HG02678 (cell line): ENCODE data around the gene TCHHL1.
A peak's percentile ranks its signal among the peaks of the same experiment; 100 is the strongest.
"Not testable (repeated sequence)": the region's sequence is repeated elsewhere in the genome, so short reads cannot be mapped to it uniquely, and the experiment has no call there.

Experiments
- ATAC-seq: cut with Tn5 transposase; IDR thresholded peaks from one replicate; pipeline ENCODE4 v1.9.1; 2021; ENCODE audit warnings: mild to moderate bottlenecking, moderate library complexity; ENCODE audit not compliant: unreplicated experiment

Gene TCHHL1

DNA sequence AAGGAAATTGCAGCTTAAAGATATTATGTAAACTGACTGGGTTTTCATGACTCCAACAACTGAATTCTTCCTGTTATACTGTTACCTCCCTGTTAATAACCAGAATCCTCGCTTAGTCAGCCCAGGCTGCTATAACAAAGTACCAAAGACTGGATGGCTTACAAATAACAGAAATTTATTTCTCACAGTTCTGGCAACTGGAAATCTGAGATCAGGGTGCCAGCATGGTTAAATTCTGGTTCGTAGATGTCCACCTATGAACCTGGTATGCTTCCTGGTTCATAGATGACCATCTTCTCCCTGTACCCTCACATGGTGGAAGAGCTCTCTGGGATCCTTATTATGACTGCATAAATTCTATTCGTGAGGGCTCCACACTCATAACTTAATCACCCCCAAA is 8.1 kb upstream of the TCHHL1 start:
- no peak for ATAC-seq

DNA sequence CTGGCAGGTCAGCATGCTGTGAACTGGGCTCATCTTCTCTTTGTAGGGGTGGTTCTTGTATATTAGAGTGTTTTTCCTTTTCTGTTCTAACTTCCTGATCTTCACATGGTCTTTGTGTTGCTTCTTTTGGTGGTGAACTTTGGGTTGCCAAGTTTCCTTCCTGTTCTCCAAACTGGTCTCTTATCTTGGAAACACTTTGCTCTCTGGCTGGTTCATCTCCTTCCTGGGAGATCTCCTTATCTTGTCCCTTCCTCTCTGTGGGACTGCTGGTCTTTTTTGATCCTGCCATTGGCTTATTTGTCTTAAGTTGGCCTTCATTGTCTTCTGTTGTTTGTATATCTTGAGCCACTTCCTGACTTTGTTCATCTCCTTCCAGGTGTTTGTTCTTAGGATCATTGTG is 2.1 kb downstream of the TCHHL1 start:
- no peak for ATAC-seq

DNA sequence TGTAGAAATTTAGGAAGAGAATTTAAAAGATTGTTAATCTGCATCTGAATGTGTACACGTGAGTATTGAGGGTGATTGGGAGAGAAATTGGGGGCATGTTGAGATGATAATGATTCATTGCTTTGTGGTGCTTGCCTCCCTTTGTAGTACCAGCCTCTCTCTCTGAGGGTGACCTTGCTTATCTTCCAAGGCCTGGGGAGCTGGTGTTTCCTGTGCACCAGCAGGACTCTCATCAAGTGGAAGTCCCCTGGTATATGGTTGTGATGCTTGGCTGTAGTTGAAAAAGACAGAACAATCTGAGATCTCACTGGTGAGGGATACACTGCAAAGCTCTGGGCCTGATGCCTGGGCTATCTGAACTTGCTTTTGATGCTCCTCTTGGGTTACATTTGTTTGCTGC is 4.0 kb downstream of the TCHHL1 start:
- no peak for ATAC-seq

- not testable (repeated sequence) for ATAC-seq
These were observed 7.8 kb downstream of the TCHHL1 start for GRCh38 chr1:152081026-152081425.

GRCh38 chr1:152080494-152080893 is 8.4 kb downstream of the TCHHL1 start:
- ATAC-seq: not testable (repeated sequence)

- ATAC-seq: no peak
These were observed 9.9 kb downstream of the TCHHL1 start for GRCh38 chr1:152078831-152079441.

DNA sequence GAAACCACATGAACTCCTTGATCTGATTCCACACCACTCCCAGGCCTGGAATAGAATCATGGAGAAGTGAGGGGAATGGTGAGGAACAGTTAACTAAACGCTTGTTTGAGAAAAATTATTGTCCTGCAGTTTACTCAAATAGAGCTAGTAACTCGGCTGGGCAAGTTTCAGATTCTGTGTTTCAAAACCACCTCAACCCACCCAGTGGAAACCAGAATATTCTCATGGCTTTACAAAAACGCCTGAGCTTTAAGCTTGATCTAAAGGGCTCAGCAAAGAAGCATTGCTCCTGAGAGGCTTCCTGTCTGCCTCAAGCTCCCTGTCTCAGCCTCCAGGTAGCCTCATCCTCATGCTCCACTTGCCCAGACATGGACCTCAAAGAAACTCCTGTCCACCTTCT is 16.6 kb downstream of the TCHHL1 start:
- no peak for ATAC-seq

GRCh38 chr1:152071123-152071522 is 17.7 kb downstream of the TCHHL1 start:
- no peak for ATAC-seq

DNA sequence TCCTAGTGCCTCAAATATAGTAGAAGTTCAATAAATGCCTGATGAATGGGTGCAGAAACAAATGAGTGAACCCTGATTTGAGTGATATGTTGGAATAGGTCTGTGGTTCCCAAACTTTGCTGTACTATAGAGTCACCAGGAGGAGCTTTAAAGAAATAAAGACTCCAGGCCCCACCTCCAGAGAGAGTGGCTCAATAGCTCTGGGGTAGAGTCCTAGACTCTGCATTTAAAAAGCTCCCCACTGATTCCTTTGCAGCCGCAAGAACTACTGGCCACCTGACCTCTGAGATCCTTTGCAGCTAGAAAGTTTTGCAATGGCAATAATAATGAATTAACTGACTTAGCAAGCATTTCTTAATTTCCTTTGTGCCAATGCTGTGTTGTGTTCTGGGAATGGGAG is 20.9 kb downstream of the TCHHL1 start:
- ATAC-seq: no peak

DNA sequence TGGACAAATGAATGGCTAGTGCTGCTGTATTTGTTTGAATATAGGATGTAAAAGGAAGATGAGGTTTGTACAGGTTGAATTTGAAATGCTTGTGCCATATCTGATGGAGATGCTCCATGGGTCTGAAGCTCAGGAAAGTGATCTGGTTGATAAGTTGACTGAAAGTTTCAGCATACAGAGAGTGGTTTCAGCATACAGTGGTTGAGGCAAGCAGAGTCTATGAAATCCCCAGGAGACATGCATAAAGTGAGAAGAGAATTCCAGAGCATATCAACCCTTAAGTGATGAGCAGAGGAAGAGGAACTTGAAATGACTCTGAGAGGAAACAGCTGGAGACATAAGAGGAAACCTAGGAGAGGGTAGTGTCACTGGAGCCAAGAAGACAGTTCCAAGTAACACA is 21.7 kb downstream of the TCHHL1 start:
- ATAC-seq: no peak

- no peak for ATAC-seq
These were observed 26.9 kb downstream of the TCHHL1 start for GRCh38 chr1:152061952-152062351.

GRCh38 chr1:152053375-152053774 is 35.5 kb downstream of the TCHHL1 start:
- ATAC-seq: no peak

- no peak for ATAC-seq
These were observed 36.3 kb downstream of the TCHHL1 start for GRCh38 chr1:152052606-152053005.

GRCh38 chr1:152050886-152051675 is 37.8 kb downstream of the TCHHL1 start:
- no peak for ATAC-seq

- ATAC-seq: no peak
These were observed 39.4 kb downstream of the TCHHL1 start for GRCh38 chr1:152049291-152050083.

- ATAC-seq: peak; percentile 8
These were observed 40.4 kb downstream of the TCHHL1 start for GRCh38 chr1:152048416-152049009.

DNA sequence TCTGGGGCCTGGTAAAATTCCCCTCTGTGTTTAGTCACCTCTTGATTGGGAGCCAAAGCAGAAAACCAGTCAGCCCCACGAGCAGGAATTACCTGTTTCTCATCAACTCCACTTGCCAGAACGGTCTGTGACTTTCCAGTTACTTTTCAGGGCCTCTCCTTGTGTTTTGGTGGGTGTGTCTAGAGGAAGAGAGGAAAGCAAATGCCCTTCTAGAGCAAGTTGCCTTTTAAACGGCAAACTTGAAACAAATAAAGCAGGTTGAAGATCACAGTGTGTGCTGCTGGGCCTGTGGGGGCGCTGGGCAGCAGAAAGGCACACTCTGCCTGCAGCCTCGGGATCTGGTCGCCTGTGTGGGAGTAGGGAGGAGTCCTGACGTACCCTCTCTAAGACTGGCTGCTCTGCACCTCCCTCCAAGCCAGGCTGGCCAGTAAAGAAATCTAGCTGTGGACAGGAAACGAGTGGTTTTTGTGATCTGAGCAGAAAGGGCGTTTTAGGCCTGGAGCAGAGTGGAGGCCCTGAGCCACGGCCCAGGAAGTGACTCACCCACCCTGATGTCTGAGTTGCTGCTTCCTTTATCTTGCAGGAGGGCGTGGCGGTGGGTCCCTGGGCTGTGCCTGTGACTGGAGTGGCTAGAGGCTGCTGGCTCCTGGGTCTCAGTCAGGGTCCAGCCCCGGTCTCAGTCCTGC is 41.0 kb downstream of the TCHHL1 start:
- peak; percentile 96 for ATAC-seq

DNA sequence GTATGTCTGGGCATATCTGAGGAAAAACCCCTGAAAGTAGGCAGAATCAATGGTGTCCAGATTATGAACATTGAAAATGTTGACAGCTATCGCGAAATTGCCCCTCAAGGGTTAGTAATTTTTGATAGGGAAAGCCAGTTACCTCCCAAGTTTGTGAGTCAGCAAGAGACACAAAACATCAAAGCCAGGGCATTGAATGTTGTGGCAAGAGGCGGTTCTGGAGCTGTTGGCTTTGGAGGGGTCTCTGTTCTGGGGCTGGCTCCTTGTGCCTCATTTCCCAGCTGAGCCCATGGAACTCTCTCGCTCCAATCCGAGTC is 41.5 kb downstream of the TCHHL1 start:
- no peak for ATAC-seq

DNA sequence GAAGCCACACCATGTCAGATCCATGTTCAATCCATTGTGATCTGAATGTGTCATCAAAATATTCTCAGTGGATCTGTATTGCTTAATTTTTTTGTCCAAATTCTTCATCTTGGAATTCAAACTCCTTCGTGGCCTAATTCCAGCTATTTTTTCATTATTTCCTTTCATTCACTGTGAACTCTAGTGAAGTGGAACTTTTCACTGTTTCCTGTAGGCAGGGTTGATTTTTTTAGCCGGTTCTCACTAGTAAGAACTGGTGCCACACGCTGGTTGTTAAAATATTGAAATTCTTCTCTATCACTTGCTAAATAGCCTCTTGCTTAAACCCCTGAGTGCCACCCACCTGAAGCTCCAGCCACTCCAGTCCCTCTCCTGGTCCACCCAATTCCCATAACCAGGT is 44.5 kb downstream of the TCHHL1 start:
- no peak for ATAC-seq

GRCh38 chr1:152043870-152044269 is 45.0 kb downstream of the TCHHL1 start:
- ATAC-seq: no peak

DNA sequence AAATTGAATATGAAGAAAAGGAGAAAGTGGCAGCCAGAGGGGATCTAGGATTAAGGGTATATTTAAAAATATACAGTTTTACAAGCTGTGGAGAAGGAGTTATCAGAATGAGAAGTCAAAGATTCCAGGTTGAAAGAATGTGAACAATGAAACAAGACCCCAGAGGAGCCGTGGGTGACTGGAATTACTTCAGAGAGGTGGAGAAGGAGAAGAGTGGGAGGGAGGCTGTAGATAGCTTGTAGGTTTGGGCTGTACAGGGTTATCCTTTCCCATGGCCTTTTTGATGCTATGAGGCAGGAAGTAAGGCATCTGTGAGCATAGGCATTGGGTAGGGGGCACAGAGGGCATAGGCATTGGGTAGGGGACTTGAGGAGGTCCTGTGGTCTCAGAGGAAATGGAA is 46.8 kb downstream of the TCHHL1 start:
- no peak for ATAC-seq
